GM04504 (cell line): Measurements from ENCODE around the gene RANBP10.

ENCODE experiments used
- DNase-seq: peaks from one replicate; pipeline ENCODE4 v3.0.0-alpha.2; 2012; ENCODE audit warnings: low read depth

The RANBP10 gene

DNA sequence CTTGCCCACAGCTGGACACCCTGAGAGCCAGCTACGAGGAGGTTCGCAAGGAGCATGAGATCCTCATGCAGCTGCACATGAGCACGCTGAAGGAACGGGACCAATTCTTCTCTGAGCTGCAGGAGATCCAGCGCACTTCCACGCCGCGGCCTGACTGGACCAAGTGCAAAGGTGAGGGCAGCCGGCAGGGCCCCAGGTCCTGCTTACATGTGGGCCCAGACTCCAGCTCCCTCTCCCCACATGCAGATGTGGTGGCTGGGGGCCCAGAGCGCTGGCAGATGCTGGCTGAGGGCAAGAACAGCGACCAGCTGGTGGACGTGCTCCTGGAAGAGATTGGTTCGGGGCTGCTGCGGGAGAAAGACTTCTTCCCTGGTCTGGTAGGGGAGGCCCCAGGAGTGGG is 19.5 kb upstream of the RANBP10 start:
- no peak for DNase-seq

DNA sequence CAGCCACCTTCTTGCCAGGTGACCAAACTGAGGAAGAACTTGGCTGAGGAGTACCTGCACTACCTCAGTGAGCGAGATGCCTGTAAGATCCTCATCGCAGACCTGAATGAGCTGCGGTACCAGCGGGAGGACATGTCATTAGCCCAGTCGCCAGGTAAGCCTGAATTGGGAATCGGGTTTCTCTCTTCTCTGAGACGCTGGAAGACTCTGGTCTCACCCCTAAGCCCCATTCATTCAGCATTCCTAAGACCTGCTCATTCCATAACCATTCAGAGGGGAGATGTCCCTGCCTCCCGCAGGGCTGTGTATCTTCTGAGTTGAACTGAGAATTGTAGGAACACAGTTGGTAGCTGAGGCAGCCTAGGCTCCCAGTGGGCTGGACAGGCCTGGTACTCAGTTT is 18.8 kb upstream of the RANBP10 start:
- DNase-seq: no peak

DNA sequence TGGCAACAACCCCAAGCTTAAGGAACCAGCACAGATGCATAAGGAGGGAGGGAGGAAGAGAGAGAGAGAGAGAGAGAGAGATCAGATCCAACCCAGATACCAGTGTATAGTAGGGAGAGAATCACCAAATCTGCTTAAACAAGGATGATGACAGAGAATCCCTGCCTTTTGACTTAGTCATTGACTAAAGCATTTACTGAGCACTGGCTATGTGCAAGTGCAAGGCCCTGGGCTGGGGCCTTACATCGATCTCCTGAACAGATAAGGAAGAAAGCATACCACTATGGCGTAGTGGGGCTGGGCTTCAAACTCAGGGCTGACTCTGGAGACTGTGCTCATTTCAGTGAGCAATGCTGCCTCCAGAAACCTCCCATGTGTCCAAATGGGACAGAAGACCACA is 16.2 kb upstream of the RANBP10 start:
- no peak for DNase-seq

DNA sequence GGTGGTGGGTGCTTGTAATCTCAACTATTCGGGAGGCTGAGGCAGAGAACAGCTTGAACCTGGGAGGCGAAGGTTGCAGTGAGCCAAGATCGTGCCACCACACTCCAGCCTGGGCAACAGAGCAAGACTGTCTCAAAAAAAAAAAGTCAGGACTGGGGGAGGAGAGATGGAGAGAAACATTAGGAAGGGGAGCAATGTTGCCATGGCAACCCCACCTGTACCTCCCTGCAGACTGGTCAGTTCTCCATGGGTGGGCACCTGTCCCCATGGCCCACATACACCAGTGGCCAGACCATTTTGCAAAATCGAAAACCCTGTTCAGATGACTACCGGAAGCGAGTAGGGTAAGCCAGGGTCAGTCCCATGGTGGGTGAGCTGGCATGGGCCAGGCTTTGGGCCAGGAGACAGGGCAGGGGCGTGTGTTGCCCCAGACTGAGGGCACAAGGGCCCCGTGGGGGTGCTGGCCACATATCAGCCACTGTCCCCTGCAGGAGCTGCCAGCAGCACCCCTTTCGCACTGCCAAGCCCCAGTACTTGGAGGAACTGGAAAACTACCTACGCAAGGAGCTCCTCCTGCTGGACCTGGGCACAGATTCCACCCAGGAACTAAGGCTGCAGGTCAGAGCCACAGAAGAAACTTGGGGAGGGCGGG is 14.4 kb upstream of the RANBP10 start:
- DNase-seq: no peak

DNA sequence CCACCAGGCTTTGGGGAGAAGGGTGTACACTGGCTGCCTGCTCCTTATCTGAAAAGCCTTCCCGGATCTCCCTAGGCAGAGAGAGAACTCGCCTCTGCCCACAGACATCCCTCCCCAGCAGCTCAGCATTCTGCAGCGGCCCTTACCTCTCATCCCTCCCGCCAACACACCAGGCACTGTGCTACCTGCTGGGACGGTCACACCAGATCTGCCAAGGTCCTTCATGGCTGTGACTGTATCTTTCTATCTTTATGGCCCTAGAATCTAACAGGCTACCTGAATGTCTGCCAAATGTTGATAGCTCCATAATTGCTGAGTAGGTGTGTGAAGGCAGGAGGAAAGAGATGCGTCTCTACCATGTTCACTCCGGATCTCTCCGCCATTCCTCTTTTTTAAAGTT is 8.2 kb upstream of the RANBP10 start:
- no peak for DNase-seq

DNA sequence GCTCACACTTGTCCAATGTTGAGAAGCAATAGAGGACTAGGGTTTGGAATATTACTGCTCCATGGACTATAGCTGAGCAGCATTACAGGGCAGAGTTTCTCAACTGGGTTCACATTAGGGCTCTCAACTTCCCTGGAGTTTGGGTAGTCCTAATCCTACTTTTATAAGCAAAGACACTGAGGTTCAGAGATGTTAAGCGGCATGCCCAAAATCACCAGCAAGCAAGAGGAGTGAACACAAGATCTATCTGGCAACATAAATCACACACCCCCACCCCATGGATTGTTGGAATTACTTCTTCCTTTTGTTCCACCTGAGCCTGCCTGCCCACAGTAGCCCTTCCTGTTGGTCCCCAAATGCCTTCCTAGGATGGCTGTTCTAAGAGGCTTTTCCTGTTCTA is 5.5 kb upstream of the RANBP10 start:
- DNase-seq: no peak

DNA sequence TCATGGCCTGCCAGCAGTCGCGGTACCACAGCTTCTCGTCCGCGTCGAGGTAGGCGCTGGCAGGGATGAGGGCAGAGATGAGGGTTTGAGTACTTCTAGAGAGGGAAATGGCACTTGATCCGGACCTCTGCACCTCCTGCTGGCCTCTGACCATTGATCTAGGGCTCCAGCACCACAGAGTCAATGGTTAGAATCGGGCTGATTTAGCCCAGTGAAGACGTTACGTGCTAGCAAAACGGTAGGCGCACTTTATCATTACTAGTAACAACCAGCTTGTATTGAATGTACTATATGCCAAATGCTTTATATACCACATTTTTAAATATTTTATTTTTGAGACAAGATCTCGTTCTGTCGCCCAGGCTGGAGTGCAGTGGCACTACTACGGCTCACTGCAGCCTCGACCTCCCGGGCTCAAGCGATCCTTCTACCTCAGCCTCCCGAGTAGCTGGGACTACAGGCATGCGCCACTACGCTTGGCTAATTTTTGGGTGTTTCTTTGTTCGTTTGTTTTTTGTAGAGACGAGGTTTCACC is 855 bp upstream of the RANBP10 start:
- DNase-seq: no peak

DNA sequence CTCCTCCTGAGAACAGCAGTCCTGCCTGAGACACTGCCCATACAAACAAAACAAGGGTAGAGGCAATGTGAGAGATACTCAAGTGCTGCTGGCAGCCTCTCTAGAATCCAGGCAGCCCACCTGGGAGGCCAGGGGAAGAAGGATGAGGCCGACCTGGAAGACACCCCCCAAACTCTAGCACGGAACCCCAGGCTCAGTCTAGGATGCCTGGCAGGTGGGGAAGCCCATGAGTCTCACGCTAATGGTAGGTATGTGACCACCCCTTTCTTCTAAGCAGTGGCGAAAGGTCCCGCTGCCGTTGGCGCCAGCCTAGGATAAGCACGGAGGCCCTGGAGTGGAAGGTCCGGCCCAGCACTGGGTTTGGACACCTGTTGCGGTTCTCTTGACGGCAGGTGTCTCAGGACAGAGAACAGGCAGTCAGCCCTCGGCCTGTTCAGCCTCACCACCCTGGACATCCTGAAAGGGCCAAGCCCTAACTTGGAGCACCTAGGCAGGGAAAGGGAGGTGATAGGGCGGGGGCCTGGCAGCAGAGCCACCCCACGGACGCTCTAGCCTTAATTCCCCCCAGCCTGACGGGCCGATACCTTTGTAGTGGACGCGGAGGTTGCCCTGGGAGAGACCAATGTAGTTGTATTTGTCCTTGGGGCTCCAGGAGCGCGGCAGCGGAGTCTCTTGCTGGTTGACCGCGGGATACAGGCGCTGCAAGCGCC is 487 bp downstream of the RANBP10 start:
- no peak for DNase-seq

DNA sequence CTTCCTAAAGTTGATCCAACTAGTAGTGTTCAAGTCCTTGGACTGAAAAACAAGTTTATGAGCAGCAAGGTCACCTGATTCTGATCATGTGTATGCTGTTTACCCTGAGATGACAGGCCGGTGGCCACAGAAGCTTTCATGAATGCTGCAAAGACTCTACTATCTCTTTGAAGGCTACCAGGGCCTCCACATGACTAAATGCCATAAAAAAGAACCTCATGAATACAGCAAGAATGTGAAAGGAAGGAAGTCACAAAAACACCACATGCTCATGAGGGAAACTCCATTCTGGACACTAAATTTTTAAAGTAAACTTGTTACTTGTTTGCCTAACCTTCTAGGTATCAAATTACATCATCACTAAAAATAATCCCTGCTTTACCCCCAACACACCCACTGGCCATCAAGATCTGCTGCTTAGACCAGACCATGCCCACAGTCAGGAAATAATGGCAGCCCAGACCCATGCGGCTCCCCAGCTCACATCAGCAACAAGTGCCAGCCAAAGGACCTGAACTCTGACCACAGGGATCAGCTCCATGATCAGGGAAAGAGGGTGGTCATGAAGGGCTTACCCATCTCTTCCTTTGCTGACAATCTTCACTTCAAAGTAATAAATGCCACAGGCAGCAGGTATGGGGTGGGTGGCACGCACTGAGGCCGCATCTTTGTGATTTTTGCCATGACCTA is 1.4 kb downstream of the RANBP10 start:
- DNase-seq: no peak

DNA sequence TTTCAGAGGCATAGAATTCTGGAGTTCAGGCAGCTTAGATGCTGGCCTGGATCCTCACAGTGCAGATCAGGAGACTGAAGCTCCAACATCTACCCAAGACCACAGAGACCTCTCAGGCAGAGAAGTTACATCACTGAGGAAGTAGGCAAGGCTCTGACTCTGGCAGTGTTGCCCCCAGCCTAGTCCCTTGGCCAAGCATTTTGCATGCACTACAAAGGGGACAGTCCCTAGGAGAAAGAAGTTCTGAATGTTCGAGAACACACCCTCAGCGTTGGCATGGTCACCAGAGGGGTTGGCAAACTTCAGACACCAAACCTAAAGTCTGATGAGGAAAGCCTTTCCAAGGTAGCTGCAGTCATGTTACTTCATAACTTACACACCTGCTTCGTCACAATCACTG is 2.5 kb downstream of the RANBP10 start:
- no peak for DNase-seq

DNA sequence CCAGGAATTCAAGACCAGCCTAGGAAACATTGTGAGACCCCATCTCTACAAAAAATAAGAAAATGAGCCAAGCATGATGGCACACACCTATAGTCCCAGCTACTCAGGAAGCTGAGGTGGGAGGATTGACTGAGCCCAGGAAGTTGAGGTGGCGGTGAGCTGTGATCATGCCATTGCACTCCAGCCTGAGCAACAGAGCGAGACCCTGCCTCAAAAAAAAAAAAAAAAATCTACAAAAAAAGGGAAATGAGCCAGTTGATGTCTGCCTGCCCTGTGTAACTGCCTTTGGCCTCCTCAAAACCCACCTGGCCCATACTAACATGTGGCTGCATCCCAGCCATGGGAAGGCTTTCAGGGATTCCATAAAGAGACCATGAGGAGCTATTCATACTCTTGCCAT is 4.5 kb downstream of the RANBP10 start:
- no peak for DNase-seq

DNA sequence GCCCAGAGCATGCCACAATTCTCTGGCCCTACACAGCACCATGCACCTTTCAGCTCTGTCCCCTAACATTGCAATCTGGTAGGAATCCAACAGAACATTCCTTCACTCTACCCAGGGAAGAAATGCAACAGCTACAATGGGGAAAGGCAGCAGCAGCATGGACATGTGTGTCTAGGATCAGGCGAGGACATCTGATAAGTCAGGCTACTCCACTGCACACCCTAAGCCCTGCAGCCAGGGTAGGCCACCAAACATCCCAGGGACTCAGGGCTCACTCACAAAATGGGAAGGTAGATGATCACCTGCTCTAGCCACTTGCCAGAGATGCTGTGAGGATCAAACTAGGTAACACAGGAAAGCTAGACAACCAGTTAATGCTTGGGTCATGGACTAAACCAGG is 5.1 kb downstream of the RANBP10 start:
- DNase-seq: no peak

DNA sequence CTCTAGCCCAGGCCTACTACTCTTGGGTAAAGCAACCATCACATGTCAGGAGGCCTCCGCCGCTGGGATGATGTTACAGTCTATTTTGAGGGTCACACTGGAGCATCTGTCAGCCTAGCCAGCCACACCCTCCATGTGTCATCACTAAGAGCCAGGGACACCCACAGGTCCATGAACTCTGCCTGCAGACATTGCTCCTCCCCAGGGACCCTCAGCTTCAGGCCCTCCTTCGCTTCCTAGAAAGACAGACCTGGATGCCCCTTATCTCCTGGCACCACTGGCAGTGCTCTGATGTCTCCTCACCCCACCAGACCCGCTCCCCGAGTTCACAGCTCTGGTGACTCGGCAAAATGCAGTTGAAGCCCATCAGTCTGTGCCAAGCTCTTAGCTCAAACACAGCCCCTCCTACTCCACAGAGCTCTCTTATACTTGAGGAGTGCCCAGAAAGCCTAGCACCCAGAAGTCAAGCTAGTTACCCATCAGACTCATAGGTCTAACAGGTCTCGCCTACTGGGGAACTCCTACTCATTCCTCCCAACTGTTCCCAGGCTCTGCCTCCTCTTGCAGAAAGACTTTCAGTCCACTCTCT is 5.9 kb downstream of the RANBP10 start:
- no peak for DNase-seq

DNA sequence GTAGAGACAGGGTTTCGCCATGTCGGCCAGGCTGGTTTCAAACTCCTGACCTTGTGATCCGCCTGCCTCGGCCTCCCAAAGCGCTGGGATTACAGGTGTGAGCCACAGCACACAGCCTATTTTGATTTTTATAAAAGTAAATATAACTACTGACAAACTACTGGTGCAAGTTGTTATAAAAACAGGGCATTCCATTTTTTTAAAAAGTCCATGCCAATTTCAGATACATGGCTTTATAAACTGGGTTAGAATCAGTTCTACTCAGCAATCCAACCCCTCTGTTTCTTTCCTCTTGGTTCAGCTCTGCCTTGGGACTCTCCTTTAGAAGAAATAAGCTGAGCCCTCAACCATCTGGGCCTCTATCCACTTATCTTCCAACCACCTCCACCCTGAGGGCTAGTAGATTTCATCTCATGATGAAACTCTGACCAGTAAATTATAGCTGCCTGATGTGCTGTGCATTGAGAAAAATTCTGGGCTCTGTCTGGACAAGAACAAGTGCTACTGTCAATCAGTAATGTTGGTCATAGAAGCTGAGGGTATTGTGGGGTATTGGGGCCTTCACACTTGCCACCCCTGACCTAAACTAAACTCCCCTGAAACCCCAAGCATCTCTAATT is 10.2 kb downstream of the RANBP10 start:
- no peak for DNase-seq

DNA sequence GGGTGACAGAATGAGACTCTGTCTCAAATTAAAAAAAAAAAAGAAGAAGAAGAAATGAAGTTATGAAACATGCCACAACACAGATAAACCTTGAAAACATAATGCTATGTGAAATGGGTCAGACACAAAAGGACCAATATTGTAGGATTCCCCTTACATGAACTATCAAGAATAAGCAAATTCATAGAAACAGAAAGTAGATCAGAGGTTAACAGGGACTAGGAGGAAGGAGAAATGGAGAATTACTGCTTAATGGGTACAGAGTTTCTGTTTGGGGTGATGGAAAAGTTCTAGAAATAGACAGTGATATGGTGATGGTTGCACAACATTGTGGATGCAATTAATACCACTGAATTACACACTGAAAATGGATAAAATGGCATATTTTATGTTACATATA is 16.3 kb downstream of the RANBP10 start:
- DNase-seq: no peak

DNA sequence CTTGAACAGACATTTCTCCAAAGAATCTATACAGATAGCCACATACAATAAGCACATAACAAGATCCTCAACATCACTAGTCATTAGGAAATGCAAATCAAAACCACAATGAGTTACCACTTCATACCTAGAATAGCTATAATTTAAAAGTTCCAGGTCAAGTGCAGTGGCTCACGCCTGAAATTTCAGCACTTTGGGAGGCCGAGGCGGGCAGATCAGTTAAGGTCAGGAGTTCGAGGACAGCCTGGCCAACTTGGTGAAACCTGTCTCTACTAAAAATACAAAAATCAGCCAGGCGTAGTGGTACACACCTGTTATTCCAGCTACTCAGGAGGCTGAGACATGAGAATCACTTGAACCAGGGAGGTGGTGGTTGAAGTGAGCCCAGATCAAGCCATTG is 19.9 kb downstream of the RANBP10 start:
- DNase-seq: no peak

DNA sequence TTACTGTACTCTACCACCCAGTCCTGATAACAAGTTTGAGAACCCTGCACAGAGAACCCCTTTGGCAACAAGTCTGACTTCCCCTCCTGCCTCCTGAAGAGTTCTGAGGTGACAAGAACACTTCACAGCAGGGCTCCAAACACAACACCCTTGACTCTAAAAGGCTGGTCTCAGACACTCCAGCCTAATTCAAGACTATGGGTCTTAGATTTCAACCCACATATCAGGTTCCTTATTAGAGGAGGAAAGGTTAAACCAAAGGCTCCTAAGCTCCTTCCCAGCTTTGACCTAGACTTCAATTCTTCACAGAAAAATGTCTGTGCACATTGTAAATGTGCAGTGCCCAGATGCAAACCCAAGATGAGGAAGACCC is 23.0 kb downstream of the RANBP10 start:
- no peak for DNase-seq

DNA sequence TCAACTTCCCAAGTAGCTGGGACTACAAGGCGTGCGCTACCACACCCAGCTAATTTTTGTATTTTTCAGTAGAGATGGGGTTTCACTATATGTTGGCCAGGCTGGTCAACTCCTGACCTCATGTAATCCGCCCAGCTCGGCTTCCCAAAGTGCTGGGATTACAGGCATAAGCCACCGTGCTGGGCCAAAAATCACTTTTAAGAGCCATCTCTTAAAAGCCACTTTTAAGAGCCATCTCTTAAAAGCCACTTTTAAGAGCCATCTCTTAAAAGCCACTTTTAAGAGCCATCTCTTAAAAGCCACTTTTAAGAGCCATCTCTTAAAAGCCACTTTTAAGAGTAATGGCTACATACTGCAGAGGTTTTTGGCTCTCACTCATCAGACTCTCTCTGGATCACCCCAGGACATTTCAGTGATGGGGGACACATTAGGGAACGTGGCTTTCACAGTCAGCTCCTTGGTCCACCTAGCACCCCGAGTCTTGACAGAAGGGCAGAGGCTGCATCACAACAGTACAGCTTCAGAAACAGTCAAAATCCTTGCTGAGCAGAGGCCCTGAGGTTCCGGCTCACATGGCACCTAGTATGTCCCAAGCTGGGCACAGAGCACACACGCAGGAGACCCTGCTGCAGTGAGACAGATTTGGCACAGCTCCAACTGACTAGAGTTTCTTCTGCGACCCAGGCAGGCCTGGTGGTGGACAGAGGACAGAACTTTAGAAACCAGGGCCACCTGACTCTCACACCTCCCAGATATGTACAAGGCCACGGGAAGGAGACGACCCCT is 23.6 kb downstream of the RANBP10 start:
- no peak for DNase-seq

DNA sequence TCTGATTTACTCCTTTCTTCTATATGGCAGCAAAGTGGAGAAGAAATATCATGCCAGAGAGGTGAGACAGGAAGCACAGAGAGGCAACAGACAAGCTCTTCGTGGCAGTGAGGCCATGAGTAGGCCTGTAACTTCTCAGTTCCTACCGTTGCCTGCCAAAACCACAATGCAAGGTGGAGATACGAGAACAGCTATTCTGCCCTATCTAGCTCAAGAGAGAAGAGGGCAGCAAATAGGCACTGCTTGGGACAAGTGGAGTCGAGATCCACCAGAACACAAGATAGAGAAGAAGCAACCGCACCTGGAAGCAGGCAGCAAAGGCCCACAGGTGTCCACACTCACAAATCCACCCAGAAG is 24.8 kb downstream of the RANBP10 start:
- DNase-seq: no peak

DNA sequence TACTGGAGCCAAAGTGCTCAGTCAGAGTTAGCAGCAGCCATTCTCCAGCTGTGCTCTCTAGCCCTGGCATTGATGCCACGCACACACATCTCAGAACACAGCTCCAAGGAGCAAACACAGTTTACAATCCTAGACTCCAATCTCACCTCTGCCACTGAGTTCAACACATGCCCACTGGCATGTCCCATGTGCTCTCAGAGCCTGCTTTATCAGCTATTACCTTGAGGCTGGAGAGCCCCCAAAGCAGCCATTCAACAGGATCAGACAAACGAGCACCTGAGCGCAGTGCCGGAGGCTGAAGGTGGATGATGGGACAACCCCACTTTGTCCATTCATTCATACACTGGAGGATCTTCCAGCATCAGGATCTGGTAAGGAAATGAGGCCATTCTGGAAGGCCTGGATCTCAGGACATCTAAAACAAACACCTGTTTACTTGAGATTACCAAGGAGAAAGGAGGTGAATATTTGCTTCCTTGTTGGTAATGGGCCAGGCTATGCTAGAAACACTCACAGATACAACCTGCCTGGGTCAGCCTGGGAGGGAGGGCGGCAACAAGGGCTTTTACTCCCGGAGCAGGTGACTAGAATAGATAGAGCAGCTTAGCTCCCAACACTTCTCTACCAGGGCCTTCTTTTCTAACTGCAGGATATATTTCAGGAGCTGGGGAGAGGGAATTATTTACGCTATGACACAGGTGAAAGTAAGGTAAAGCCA is 25.4 kb downstream of the RANBP10 start:
- DNase-seq: no peak
